ENCODE results near the gene ZMYND8.
A peak's percentile ranks its signal among the peaks of the same experiment; 100 is the strongest.

The ZMYND8 gene

DNA sequence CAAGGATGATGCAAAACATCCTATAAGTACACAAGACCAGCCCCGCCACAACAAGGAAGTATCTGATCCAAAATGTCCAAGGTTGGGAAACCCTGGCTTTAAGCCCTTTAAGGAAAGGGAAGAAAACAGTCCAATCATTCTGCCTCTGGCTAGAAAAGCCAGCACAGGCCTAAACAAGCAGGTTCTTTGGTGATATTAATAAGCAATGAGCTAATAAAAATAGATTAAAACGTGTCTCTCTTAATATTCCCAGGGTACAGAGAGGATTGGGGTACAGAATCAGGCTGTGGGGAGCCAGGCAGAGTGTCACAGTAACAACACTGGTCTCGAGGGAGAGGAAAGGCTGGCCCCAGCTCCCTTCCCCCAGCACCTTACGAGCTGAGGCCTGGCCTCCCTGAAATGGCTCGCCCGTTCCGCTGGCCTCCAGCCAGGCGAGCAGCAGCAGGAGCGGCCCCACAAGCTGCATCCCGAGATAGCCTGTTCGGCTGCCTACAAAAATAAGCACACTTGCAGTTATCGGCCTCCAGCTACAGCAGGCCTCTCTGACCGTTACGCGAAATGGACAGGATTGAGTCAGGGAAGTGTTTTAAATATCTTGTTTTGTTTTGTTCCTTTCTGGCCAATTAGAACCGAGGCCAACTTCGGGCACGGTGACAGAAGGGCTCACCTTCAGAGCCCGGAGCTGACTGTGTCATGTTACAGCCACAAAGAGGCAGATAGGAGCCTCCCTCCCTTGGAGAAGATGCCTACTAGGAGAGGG is 4.0 kb upstream of the ZMYND8 start:
- no peak for DNase-seq
- Histone ChIP-seq H3K4me3 (ENCODE audit: low read depth in 1 of 2, low read length in 2 of 2) (no peak overlapping the region), H3K36me3 (ENCODE audit: insufficient read depth, low read length) (no peaks in the 10 kb centered on the region), H2AFZ (ENCODE audit: low read depth, low read length) (no peak overlapping the region), H3K4me1 (ENCODE audit: insufficient read depth, low read length) (peaks cover 31% of the 10 kb centered on the region), H4K20me1 (ENCODE audit: insufficient read depth, low read length) (no peaks in the 10 kb centered on the region), H3K9ac (ENCODE audit: low read depth, low read length) (no peak overlapping the region), H3K27ac (ENCODE audit: low read length) (no peak overlapping the region), H3K9me3 (ENCODE audit: insufficient read depth, low read length, severe bottlenecking) (no peaks in the 10 kb centered on the region), H3K79me2 (ENCODE audit: insufficient read depth, low read length) (peaks cover 18% of the 10 kb centered on the region), H3K4me2 (ENCODE audit: insufficient read depth, low read length) (no peak overlapping the region), H3K27me3 (ENCODE audit: insufficient read depth, low read length, poor library complexity) (no peaks in the 10 kb centered on the region)
- no peak for TF ChIP-seq CTCF (IDR thresholded peaks at IDR 0.05; ENCODE audit: borderline replicate concordance, extremely low read depth, low read length, poor library complexity, severe bottlenecking)
- no peak for TF ChIP-seq EZH2 (IDR thresholded peaks at IDR 0.05; ENCODE audit: borderline replicate concordance, low read depth, low read length, severe bottlenecking)
- ATAC-seq (ENCODE audit: insufficient read depth, low read depth), result no peak

DNA sequence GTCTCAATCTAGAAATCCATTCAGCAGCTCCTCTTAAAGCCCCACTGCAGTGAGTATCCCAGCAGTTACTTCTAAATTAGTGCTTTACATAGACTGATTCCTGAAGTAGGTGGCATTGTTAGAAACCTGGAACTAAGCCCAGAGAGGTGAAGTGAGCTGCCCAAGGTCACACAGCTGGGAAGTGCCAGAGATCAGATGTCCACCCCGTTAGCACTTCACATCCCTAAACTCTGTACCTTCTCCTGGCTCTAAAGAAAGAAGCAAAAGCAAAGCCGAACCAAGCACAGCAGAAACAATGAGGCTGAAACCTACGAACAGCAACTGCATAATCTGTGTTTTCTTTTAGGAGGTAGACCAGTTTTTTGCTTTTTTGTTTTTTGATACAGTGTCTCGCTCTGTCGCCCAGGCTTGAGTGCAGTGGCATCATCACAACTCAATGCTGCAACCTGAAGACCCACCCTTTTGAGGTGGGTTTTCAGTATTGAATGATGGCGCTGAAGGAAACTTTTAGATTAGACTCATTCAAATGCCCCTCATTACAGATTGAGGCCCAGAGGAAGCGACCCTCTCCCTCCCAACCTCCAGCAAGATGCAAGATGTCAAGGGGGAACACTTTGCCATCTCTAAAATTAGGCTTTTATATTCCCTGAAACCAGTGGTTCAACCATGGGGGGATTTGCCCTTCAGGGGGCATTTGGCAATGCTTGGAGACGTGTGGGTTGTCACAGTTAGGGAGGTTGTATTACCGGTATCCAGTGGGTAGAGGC is 3.2 kb upstream of the ZMYND8 start:
- TF ChIP-seq EZH2 (IDR thresholded peaks at IDR 0.05; ENCODE audit: borderline replicate concordance, low read depth, low read length, severe bottlenecking) (no peak), CTCF (IDR thresholded peaks at IDR 0.05; ENCODE audit: borderline replicate concordance, extremely low read depth, low read length, poor library complexity, severe bottlenecking) (no peak)
- Histone ChIP-seq H3K79me2 (ENCODE audit: insufficient read depth, low read length) (peaks cover 26% of the 10 kb centered on the region), H3K4me3 (ENCODE audit: low read depth in 1 of 2, low read length in 2 of 2) (no peak overlapping the region), H3K27me3 (ENCODE audit: insufficient read depth, low read length, poor library complexity) (no peaks in the 10 kb centered on the region), H3K9ac (ENCODE audit: low read depth, low read length) (no peak overlapping the region), H3K9me3 (ENCODE audit: insufficient read depth, low read length, severe bottlenecking) (no peaks in the 10 kb centered on the region), H3K27ac (ENCODE audit: low read length) (no peak overlapping the region), H3K4me1 (ENCODE audit: insufficient read depth, low read length) (peaks cover 31% of the 10 kb centered on the region), H3K36me3 (ENCODE audit: insufficient read depth, low read length) (no peaks in the 10 kb centered on the region; the same call in 1 of the 2 replicates), H3K4me2 (ENCODE audit: insufficient read depth, low read length) (no peak overlapping the region), H2AFZ (ENCODE audit: low read depth, low read length) (no peak overlapping the region), H4K20me1 (ENCODE audit: insufficient read depth, low read length) (no peaks in the 10 kb centered on the region)
- ATAC-seq (ENCODE audit: insufficient read depth, low read depth) (no peak), DNase-seq (no peak)

DNA sequence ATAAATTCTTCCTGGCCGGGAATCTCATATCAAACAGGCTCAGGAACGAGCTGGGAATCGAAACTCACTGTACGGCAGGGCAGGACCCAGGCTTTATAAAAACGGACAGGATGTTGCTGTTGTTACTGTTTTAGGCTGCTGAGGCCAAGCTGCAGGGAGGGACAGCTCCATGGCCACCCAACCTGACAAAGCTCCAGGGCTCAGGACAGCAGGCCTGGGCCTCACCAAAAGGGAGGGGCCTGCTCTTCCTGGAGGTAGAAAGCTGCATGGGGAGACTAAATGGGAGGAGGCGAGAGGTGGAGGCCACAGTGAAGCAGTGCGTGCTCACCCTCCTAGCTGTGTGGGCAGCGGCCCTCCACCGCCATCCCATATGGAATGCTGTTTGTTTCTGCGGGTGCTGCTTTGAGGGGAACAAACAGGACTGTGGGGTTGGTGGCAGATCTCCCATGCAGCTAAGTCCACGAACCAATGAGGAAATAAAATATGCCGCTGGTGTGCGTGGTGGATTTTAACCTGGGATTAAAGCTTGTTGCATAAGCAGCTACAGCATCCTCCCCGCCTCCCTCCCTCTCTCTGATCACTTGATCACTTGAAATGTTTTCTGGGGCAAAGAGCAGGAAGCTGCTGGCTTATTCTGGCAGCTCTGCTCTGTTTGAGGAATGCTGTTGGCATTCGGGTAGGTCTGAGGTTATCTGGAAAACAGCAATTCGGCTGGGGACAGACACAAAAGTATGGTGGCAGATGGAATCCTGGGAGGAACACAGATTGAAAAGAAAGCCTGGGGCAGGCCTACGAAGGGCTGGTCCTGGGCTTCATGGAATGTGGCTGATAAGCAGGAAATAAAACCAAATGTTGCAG is 2.4 kb upstream of the ZMYND8 start:
- H3K27me3 ChIP-seq (ENCODE audit: insufficient read depth, low read length, poor library complexity), result no peaks in the 10 kb centered on the region
- peaks cover 34% of the 10 kb centered on the region for H3K79me2 ChIP-seq (ENCODE audit: insufficient read depth, low read length)
- no peak overlapping the region for H3K27ac ChIP-seq (ENCODE audit: low read length)
- H3K4me2 ChIP-seq (ENCODE audit: insufficient read depth, low read length), result no peak overlapping the region
- no peaks in the 10 kb centered on the region for H3K9me3 ChIP-seq (ENCODE audit: insufficient read depth, low read length, severe bottlenecking)
- H3K36me3 ChIP-seq (ENCODE audit: insufficient read depth, low read length), result no peaks in the 10 kb centered on the region; the same call in 1 of the 2 replicates
- no peak for ATAC-seq (ENCODE audit: insufficient read depth, low read depth)
- no peak overlapping the region for H3K4me3 ChIP-seq (ENCODE audit: low read depth in 1 of 2, low read length in 2 of 2)
- DNase-seq, result no peak
- peak overlapping the region; percentile 36 for H2AFZ ChIP-seq (ENCODE audit: low read depth, low read length)
- peaks cover 38% of the 10 kb centered on the region for H3K4me1 ChIP-seq (ENCODE audit: insufficient read depth, low read length)
- no peaks in the 10 kb centered on the region for H4K20me1 ChIP-seq (ENCODE audit: insufficient read depth, low read length)
- TF ChIP-seq EZH2 (IDR thresholded peaks at IDR 0.05; ENCODE audit: borderline replicate concordance, low read depth, low read length, severe bottlenecking), result no peak
- TF ChIP-seq CTCF (IDR thresholded peaks at IDR 0.05; ENCODE audit: borderline replicate concordance, extremely low read depth, low read length, poor library complexity, severe bottlenecking), result no peak
- H3K9ac ChIP-seq (ENCODE audit: low read depth, low read length), result no peak overlapping the region

All from DND-41 (cell line).